GM06990 (cell line): Measurements from ENCODE around the gene NAGA.

ENCODE experiments used
- DNase-seq: peaks from one replicate; pipeline ENCODE4 v3.0.0-alpha.2; 2011; ENCODE audit not compliant: insufficient read length; ENCODE audit errors: extremely low read depth
- H3K27me3 ChIP-seq: replicated peaks from 2 replicates; pipeline ENCODE4 v1.6.0; 2011; ENCODE audit warnings: low read length; ENCODE audit not compliant: control insufficient read depth, insufficient read depth
- H3K36me3 ChIP-seq: 2 replicates; pipeline ENCODE4 v1.5.1; 2011; ENCODE audit warnings: low read length; ENCODE audit not compliant: control insufficient read depth, insufficient read depth
- H3K4me3 ChIP-seq: replicated peaks from 2 replicates; pipeline ENCODE4 v1.5.1; 2011; ENCODE audit warnings: low read depth, mild to moderate bottlenecking, control low read depth, low read length
- TF ChIP-seq, protein P1 (sequence below): IDR thresholded peaks from 2 replicates; pipeline ENCODE4 v1.5.1; 2011; ENCODE audit warnings: low read length, control low read depth, mild to moderate bottlenecking, inconsistent platforms; ENCODE audit not compliant: insufficient read depth, poor library complexity, severe bottlenecking

Gene NAGA

DNA sequence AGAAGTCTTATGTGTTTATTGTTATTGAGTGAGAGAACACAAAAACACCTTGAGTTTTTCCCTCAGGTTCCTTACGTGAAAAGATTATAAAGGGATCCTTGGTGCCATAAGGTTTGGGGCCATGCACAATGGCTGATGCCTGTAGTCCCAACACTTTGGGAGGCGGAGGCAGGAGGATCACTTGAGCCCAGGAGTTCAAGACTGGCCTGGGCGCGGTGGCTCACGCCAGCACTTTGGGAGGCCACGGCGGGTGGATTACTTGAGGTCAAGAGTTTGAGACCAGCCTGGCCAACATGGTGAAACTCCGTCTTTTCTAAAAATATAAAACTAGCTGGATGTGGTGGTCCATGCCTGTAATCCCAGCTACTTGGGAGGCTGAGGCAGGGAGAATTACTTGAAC lies 14.3 kb upstream of the NAGA start:
- Histone ChIP-seq H3K27me3 (no peaks in the 10 kb centered on the region), H3K4me3 (no peak overlapping the region), H3K36me3 (peaks cover 13% of the 10 kb centered on the region)
- TF ChIP-seq, protein P1, sequence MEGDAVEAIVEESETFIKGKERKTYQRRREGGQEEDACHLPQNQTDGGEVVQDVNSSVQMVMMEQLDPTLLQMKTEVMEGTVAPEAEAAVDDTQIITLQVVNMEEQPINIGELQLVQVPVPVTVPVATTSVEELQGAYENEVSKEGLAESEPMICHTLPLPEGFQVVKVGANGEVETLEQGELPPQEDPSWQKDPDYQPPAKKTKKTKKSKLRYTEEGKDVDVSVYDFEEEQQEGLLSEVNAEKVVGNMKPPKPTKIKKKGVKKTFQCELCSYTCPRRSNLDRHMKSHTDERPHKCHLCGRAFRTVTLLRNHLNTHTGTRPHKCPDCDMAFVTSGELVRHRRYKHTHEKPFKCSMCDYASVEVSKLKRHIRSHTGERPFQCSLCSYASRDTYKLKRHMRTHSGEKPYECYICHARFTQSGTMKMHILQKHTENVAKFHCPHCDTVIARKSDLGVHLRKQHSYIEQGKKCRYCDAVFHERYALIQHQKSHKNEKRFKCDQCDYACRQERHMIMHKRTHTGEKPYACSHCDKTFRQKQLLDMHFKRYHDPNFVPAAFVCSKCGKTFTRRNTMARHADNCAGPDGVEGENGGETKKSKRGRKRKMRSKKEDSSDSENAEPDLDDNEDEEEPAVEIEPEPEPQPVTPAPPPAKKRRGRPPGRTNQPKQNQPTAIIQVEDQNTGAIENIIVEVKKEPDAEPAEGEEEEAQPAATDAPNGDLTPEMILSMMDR: no peak
- no peak for DNase-seq

DNA sequence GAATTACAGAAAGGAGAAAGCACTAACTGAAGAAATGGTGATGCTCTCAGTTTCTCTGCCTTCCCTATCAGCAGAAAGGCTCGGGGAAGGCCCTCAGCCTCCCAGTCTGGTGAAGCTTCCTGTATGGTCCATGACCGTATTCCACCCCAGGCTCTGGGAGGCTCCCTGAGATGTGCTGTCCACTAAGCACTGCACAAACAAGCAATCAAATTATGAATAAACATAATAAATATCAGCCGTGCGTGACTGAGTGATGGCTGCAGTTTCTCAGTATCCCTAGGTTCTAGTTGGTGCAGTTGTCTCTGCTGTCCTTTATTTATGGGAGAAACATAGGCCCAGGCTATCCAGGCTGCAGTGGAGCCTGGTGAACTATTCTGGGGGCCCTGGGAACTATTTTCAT lies 12.5 kb upstream of the NAGA start:
- peaks cover 12% of the 10 kb centered on the region for H3K36me3 ChIP-seq
- no peak for DNase-seq
- no peak overlapping the region for H3K4me3 ChIP-seq
- TF ChIP-seq, protein P1: no peak
- H3K27me3 ChIP-seq: no peaks in the 10 kb centered on the region

- no peak for DNase-seq
- TF ChIP-seq, protein P1: no peak
Measured at GRCh38 chr22:42080287-42080686, 9.7 kb upstream of the NAGA start.

DNA sequence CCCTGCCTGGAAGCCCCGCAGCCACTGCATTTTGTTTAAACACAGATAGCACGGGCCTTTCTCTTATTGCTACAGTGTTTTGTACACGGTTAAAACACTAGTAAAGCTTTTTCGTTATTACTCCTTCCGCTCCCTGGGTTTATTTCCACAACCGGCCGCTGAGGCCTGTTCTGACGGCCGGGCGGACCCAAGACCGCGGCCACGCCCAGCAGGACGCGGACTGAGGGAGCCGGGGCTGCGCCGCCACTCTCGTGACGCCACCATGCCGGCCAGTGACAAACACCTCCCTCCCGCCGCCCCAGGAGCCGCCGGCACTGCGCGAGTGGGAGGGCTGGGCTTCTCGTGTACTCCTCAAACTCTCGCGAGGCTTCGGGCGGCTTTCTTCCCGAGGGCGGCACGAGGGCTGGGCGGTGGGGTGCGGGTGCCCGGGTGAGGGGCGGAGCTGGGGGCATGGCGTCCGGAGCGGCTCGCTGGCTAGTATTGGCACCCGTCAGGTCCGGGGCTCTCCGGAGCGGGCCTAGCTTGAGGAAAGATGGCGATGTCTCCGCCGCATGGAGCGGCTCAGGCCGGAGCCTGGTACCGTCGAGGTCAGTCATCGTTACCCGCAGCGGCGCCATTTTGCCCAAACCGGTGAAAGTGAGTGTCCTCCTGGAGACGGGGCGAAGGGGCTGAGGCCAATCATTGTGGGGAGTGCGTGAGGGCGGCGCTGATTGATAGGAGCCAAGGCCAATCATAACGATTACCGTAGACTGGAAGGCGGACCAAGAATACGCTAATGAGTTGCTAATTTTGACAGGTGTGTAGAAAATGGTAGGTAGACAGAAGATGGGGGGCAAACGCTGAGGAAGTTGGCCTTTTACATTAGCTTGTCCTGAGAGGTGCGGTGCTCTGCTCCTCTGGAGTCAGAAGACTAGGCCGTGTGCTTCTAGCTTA lies 9.0 kb upstream of the NAGA start, which contains the start of gene SMDT1:
Gene SMDT1, plus strand, starts transcription at position 382 of the 933 bp plus-strand sequence. Its CDS starts 69 bp downstream, at position 451.
- no peaks in the 10 kb centered on the region for H3K27me3 ChIP-seq
- DNase-seq: peak; percentile 99
- peaks cover 8% of the 10 kb centered on the region for H3K36me3 ChIP-seq

More at GRCh38 chr22:42080287-42080686, 9.7 kb upstream of the NAGA start:
- Histone ChIP-seq H3K36me3 (peaks cover 10% of the 10 kb centered on the region), H3K4me3 (peak overlapping the region; percentile 90), H3K27me3 (no peaks in the 10 kb centered on the region)

GRCh38 chr22:42078469-42079318 lies 8.1 kb upstream of the NAGA start:
- Histone ChIP-seq H3K36me3 (peaks cover 2% of the 10 kb centered on the region), H3K27me3 (no peaks in the 10 kb centered on the region), H3K4me3 (peak overlapping the region; percentile 62)
- TF ChIP-seq, protein P1: no peak
- no peak for DNase-seq

More for the DNA sequence above, 9.0 kb upstream of the NAGA start, which contains the start of gene SMDT1:
- peak within 1 kb of the TSS; percentile 90 for H3K4me3 ChIP-seq
- TF ChIP-seq, protein P1: no peak
